H7 (cell line): ENCODE measurements around the gene OR2B2. TPM values are rescaled to one million over a fixed set of nuclear protein-coding genes. Genes with fewer than 3 reads are reported as not detected.

Experiments
- DNase-seq: peaks from one replicate; pipeline ENCODE4 v3.0.0; 2012
- H3K27me3 ChIP-seq: 2 replicates; pipeline ENCODE4 v1.6.0; 2011; ENCODE audit warnings: mild to moderate bottlenecking, low read length; ENCODE audit not compliant: control insufficient read depth, insufficient read depth
- H3K36me3 ChIP-seq: replicated peaks from 2 replicates; pipeline ENCODE4 v1.5.1; 2011; ENCODE audit warnings: low read length; ENCODE audit not compliant: control insufficient read depth, insufficient read depth
- H3K4me3 ChIP-seq: 2 replicates; pipeline ENCODE4 v1.5.1; 2011; ENCODE audit warnings: low read depth, mild to moderate bottlenecking, control low read depth, low read length, moderate library complexity; ENCODE audit not compliant: insufficient read depth
- total RNA-seq: library from RNA; depleted of rRNA; stranded (reverse); fragments of >200 nt; shearing (Covaris generic); gene quantifications from 2 replicates; pipeline ENCODE4 v1.2.3, GENCODE V29; 2014

Gene OR2B2
- total RNA-seq, 1 experiment from 2014 or later, result not detected

DNA sequence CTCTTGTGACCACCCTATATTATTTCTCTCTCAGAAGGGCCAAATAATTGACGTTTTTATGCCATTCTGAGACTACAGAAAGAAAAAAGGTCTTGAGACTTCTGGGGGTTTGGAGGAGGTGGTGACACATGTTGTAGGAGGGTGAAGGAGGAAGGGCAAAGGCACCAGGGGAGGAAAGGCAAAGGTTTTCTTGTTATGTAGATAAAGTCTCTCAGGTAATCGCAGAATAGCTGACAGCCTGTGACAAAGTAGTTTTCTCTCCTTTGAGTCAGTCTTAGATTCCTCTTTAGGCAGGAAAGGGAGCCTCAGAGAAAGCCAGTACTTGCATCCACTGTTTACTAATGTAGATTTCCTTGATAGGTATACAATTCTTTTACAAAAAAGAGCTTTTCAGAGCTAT lies 23.6 kb downstream of the OR2B2 start:
- Histone ChIP-seq H3K4me3 (no peak overlapping the region), H3K27me3 (no peaks in the 10 kb centered on the region), H3K36me3 (no peaks in the 10 kb centered on the region)
- DNase-seq, result peak; percentile 60

DNA sequence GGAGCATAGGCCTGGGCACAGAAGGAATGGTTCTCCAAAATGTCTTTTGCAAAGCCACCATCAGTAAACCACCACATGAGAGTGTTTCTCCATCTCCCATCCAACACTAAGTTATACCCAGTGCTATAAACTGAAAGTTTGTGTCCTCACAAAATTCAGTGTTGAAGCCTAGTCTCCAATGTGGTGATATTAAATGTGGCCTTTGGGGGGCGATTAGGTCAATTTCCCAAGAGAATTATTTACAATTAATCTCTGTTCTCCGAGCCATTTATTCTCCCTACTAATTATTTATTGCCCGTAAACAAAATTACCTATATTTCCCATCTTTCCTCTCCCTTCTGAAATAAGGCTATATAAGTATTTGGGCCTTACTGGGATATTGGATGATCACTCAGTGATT lies 26.1 kb downstream of the OR2B2 start:
- no peak overlapping the region for H3K4me3 ChIP-seq
- H3K36me3 ChIP-seq, result no peaks in the 10 kb centered on the region
- no peaks in the 10 kb centered on the region for H3K27me3 ChIP-seq
- DNase-seq, result no peak

DNA sequence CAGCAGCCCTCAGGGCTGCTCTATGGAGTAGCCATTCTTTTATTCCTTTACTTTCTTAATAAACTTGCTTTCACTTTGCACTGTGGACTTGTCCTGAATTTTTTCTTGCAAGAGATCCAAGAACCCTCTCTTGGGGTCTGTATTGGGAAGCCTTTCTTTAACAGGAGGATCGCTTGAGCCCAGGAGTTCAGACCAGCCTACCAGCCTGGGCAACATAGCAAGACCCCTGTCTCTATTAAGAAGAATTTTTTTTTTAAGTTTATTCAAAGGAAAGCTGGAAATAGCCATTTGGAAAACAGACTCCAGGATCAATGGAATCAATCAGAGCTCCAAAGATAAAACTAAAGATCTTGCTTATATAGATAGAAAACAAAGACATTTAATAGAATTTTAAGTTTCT lies 29.1 kb downstream of the OR2B2 start:
- Histone ChIP-seq H3K27me3 (no peaks in the 10 kb centered on the region), H3K36me3 (no peaks in the 10 kb centered on the region), H3K4me3 (no peak overlapping the region)
- no peak for DNase-seq

DNA sequence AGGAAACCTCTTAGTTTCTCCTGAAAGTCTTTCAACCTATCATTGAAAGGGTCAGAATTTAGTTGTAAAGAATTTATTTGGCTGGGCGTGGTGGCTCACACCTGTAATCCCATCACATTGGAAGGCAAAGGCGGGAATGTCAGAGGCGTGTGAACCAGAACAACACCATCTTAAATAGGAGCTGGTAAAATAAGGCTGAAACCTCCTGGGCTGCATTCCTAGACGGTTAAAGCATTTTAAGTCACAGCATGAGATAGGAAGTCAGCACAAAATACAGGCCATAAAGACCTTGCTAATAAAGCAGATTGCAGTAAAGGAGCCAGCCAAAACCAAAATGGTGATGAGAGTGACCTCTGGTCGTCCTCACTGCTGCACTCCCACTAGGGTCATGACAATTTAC lies 29.6 kb downstream of the OR2B2 start:
- DNase-seq, result no peak
- H3K36me3 ChIP-seq, result no peaks in the 10 kb centered on the region
- H3K27me3 ChIP-seq, result no peaks in the 10 kb centered on the region
- no peak overlapping the region for H3K4me3 ChIP-seq

DNA sequence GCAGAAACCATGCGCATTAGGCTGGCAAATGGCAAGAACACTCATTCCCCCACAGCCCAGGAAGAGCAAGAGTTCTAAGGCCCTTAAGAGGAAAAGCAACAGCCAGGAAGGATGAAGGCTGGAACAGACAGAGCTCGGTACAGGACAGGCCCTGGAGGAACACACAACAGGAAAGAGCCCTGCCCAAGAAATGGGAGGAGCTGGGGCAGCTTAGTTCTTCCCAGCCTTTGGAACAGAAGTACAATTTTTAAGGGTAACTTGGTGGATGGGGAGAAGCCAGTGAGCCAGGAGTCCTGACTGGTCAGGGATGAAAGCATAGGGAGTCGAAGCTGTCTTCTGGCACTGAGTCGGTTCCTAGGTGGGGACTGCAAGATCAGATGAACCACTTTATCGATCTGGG lies 32.4 kb downstream of the OR2B2 start:
- Histone ChIP-seq H3K36me3 (no peaks in the 10 kb centered on the region), H3K27me3 (no peaks in the 10 kb centered on the region), H3K4me3 (no peak overlapping the region)
- no peak for DNase-seq

DNA sequence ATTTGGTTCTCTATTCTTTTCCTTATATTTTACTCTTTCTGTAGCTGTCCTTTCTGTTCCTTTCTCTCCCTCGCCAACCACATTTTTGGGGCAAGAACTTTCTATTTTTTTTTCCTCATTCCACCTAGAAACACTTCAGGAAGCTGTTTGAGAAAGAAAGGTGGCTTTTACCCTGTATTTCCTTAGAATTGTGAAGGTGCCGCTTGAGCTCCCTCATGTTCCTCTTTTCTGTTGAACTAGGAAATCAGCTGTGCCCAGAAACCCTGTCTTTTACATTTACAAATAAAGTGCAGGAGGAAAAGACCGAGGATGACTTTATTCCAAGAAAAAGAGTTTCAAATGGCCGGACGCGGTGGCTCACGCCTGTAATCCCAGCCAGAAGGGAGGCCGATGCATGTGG lies 38.2 kb downstream of the OR2B2 start:
- Histone ChIP-seq H3K4me3 (peak overlapping the region; percentile 25), H3K36me3 (no peaks in the 10 kb centered on the region), H3K27me3 (no peaks in the 10 kb centered on the region)
- DNase-seq, result no peak

DNA sequence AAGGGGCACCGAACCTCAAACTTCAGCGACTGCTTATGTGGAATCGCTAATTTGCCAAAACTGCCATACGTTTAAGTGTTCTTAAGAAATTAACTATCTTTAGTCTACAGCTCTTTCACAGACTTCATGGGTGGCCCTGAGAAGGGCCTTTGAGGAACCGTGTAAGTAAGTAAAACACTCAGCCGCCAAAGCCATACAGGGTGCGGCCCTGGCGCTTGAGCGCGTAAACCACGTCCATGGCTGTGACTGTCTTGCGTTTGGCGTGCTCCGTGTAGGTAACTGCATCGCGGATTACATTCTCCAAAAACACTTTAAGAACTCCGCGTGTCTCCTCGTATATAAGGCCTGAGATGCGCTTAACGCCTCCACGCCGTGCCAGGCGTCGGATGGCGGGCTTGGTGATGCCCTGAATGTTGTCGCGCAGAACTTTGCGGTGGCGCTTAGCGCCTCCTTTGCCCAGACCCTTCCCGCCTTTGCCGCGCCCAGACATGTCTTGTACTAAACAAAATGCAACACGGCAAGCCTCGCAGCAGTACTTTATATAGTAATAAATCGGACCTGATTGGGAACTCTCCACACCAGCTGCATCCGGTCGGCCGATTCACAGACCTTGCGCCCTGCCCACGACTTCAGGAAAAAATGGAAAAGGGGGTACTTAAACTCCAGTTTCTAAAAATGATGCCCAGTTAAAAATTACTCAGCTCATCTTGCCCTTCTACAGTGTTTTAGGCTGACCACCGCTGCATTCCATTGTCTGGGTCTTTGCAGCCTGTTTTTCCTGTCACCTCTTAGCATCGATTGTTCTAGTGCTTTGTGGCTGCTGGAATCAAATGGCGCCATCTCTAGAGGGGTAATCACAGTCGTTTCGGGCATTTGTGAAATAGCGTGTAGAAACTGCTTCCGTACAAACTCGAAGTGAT lies 38.9 kb downstream of the OR2B2 start:
- Histone ChIP-seq H3K36me3 (no peaks in the 10 kb centered on the region), H3K4me3 (peak overlapping the region; percentile 60), H3K27me3 (no peaks in the 10 kb centered on the region)
- DNase-seq, result peak; percentile 46

DNA sequence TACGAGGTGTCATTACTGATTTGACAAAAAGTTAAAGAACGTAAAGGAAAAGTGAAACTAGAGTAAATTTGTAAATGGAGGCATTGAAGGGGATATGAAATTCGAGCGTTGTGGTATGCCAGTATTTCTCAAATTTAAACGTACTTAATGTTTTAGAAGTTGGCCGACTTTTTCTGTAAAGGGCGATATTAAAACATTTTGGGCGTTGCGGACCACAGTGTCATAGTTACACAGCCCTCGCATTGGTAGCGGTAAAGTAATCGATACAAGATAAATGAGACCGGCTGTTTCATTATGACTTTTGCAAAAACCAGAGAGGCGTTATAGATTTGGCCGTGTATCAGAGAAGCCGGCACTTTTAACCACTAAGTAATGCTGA lies 39.6 kb downstream of the OR2B2 start:
- Histone ChIP-seq H3K27me3 (no peaks in the 10 kb centered on the region), H3K36me3 (no peaks in the 10 kb centered on the region), H3K4me3 (peak overlapping the region; percentile 60)
- DNase-seq, result no peak

DNA sequence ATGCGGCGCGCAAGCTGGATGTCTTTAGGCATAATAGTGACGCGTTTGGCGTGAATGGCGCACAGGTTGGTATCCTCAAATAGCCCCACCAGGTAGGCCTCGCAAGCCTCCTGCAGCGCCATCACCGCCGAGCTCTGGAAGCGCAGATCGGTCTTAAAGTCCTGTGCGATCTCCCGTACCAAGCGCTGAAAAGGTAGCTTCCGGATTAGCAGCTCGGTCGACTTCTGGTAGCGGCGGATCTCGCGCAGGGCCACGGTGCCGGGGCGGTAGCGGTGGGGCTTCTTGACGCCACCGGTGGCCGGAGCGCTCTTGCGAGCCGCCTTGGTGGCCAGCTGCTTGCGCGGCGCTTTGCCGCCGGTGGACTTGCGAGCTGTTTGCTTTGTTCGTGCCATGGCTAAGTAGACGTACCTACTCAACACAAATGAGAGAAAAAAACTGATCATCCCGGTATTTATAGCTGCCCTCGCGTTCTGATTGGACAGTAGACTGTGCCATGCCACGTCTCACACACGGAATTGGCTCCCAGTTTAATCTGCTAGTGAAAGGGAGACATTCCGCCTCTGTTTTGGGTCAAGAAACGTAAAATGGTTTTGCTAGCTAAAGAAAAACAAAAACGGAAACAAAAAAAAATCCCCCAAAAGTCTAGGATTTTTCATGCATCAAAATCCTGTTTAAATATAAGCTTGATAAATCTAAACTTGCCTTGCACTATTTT lies 40.1 kb downstream of the OR2B2 start:
- no peaks in the 10 kb centered on the region for H3K27me3 ChIP-seq
- DNase-seq, result peak; percentile 93
- no peaks in the 10 kb centered on the region for H3K36me3 ChIP-seq
- peak overlapping the region; percentile 83 for H3K4me3 ChIP-seq

DNA sequence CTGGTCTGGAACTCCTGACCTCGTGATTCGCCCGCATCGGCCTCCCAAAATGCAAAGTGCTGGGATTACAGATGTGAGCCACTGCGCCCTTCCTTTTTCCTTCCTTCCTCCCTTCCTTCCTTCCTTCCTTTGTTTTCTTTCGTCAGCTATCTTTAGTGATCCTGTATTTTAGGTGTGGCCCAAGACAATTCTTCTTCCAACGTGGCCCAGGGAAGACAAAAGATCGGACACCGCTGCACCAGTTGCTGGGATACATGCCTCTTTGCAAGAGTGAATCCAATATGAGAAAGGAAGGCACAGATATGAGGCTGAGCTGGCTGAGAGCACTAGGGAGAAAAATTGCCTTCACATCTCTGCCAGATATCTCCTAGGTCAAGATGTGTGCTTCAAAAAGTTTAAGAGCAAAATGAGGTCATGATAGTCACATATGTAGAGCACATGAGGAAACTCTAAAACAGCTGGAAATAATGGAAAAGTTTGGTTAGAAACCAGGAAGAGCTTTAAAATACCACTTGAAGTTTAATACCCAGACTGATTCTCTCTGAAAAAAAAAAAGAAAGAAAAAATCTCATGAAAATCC lies 41.8 kb downstream of the OR2B2 start:
- Histone ChIP-seq H3K27me3 (no peaks in the 10 kb centered on the region), H3K4me3 (no peak overlapping the region), H3K36me3 (no peaks in the 10 kb centered on the region)
- DNase-seq, result no peak

DNA sequence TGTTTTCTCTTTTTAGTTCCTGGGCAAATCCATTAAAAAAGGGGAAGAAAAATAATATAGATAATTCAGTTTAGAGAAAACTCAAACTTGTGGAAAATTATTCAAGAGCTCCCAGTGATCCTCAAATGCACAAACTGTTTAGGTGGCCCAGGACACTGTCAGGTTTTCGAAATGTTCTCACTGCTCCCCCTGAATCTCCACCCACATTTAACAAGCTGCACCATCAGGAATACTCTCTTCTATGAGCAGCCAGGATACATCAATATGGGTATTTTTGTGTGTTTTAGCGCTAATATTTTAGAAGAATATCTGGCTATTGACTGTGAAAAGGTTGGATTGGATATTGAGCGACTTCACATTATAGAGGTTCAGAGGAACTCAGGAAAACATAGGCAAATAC lies 43.9 kb downstream of the OR2B2 start:
- H3K36me3 ChIP-seq, result no peaks in the 10 kb centered on the region
- DNase-seq, result no peak
- H3K27me3 ChIP-seq, result no peaks in the 10 kb centered on the region
- no peak overlapping the region for H3K4me3 ChIP-seq

DNA sequence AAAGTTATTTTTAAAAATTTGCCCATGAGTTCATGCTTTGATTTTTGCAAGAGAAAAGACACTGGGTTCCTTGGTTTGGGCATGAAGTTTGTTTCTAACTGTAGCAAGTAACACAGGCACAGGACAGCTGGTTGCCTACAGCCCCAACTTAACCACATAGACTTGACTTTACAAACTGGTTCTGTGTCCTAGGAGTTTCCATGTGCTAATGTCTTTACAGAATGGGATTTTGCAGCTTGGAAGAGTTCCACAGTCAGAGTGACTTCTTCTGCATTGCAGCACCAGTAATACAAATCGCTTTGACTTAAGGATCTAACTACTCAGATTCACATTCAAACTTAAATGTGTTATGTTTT lies 44.3 kb downstream of the OR2B2 start:
- H3K27me3 ChIP-seq, result no peaks in the 10 kb centered on the region
- no peak overlapping the region; the same call in 1 of the 2 replicates for H3K4me3 ChIP-seq
- peak; percentile 45 for DNase-seq
- no peaks in the 10 kb centered on the region for H3K36me3 ChIP-seq

DNA sequence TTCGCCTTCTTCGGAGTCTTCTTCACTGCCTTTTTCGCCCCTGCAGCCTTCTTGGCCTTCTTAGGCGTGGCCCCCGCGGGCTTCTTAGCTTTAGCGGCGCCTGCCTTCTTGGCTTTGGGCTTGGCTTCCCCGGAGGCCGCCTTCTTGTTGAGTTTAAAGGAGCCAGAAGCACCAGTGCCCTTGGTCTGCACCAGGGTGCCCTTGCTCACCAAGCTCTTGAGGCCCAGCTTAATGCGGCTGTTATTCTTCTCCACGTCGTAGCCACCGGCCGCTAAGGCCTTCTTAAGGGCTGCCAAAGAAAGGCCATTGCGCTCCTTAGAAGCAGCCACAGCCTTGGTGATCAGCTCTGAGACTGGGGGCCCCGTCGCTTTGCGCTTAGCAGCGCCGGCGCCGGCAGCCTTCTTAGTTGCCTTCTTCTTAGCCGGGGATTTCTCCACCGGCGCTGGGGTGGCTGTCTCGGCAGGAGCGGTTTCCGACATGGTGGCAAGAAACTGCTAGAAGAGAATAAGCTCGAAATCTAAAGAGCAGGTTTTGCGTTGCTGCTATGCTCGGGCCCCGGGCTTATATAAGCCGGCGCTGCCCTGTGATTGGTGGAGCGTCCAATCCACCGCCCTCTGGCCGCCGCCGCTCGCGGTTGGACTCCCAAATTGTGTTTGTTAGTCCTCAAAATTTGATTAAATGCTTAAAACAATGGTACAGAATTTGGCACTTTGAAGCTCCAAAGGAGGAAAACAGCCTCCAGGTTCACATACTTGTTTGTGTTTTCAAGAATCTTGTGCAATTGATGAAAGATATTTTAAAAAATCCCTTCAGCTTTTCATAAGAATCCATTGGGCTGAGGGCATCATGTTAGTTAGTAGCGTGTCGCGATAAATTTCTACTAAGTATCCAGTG lies 44.9 kb downstream of the OR2B2 start:
- no peaks in the 10 kb centered on the region for H3K27me3 ChIP-seq
- no peaks in the 10 kb centered on the region for H3K36me3 ChIP-seq
- peak overlapping the region; percentile 81 for H3K4me3 ChIP-seq
- peak; percentile 89 for DNase-seq

DNA sequence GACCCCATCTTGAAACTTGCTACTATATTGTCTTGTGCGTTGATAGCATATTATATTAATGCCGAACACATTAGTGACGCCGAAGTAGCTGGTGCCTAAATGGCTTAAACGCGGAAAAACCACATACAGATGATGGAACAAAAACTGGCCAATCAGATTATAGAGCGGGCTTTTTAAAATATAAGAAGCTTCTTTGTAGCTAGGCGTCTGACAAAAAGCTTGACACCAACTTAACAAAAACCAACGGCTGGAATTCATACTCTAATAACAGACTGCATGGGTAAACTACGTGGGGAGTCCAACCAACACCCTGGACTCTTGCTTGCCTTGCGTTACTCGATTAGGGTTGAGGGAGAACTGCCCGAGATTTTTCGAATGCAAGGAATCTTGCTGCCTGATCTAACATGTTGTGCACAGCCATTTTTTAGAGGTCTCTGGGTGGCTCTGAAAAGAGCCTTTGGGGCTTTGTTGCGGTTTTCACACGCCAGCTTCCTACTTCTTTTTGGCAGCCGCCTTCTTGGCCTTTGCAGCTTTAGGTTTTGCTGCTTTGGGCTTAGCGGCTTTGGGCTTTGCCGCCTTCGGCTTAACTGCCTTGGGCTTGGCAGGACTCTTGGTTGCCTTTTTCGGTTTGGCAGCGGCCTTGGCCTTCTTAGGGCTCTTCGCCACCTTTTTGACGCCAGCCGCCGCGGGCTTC lies 45.7 kb downstream of the OR2B2 start:
- H3K36me3 ChIP-seq, result no peaks in the 10 kb centered on the region
- peak overlapping the region; percentile 81 for H3K4me3 ChIP-seq
- H3K27me3 ChIP-seq, result no peaks in the 10 kb centered on the region
- DNase-seq, result peak; percentile 62
